IgD-negative memory B cell (primary cell): ENCODE data around the gene CCDC74B. TPM values are rescaled to one million over a fixed set of nuclear protein-coding genes. Genes with fewer than 3 reads are reported as not detected.
A peak's percentile ranks its signal among the peaks of the same experiment; 100 is the strongest.
"Not testable (repeated sequence)": the region's sequence is repeated elsewhere in the genome, so short reads cannot be mapped to it uniquely, and the experiment has no call there.

Experiments used
- H3K27ac Mint-ChIP-seq, 3 donors: one replicate each; pipeline ENCODE4 v1.8.0; 2020 to 2022; ENCODE audit warnings: mild to moderate bottlenecking in 3 of 3, mixed read lengths in 3 of 3, moderate library complexity in 1 of 3
- H3K27me3 Mint-ChIP-seq: one replicate; pipeline ENCODE4 v1.8.0; 2021; ENCODE audit warnings: mixed read lengths
- H3K36me3 Mint-ChIP-seq: one replicate; pipeline ENCODE4 v1.8.0; 2020; ENCODE audit warnings: mild to moderate bottlenecking, mixed read lengths
- H3K4me1 Mint-ChIP-seq, 3 donors: one replicate each; pipeline ENCODE4 v1.8.0; 2020 to 2022; ENCODE audit warnings: mixed read lengths in 3 of 3, mild to moderate bottlenecking in 1 of 3
- H3K4me3 Mint-ChIP-seq, 4 donors: one replicate each; pipeline ENCODE4 v1.8.0; 2020 to 2022; ENCODE audit warnings: mild to moderate bottlenecking in 4 of 4, mixed read lengths in 4 of 4, moderate library complexity in 3 of 4
- H3K9me3 Mint-ChIP-seq, 3 donors: one replicate each; pipeline ENCODE4 v1.8.0; 2020 to 2021; ENCODE audit warnings: mixed read lengths in 3 of 3, mild to moderate bottlenecking in 1 of 3
- polyA plus RNA-seq: library from polyadenylated mRNA; unstranded; fragments of 300-500 nt; fragmentation: Illumina TruSeq; gene quantifications from one replicate; pipeline ENCODE4 v1.2.3, GENCODE V29; 2021

The CCDC74B gene
- polyA plus RNA-seq, 1 donor from 2014 or later = not detected

DNA sequence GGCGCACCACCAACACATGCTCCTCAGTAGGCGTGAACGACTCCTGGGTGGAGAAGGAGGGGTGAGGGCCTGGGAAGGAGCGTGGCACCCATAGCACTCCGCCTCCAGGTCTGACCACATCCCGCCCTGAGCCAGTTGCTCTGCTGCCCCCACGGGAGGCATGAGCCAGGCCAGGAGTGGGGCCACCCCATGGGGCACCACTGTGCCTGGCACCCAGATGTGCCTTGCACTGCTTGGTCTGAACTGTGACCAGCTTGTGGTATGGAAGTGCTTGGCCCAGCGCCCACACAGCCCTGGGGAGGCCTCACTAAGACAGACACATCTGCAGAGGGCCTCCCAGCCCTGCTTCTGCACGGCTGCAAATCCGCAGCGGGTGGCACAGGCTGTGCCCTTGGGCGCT, 12.4 kb upstream of the CCDC74B start:
- Mint-ChIP-seq H3K27ac (peak overlapping the region; percentile 95 to 98 (median 98)), H3K4me3 (peak overlapping the region in 2 of 4 donors; percentile 62 to 86), H3K4me1 (peaks cover 15 to 19% (median 16%) of the 10 kb centered on the region in 3 donors)
- not testable (repeated sequence) for H3K36me3 Mint-ChIP-seq, H3K27me3 Mint-ChIP-seq, H3K9me3 Mint-ChIP-seq

DNA sequence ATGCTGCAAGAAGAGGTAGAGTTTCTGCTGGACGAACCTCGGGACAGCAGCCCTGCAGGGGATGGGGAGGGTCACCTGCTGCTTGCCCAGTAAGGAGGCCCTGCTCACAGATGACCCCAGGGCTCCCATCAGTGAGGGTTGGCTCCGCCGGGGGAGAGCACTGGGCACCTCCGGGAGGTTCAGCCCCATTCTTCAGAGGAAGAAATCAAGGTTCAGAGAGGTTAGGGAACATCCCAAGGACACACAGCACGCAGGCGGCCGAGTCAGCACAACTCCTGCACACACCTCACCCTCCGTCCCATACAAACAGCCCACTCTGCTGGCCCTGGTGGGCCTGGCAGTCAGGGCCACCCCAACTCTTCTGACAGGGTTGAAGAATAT, 11.7 kb upstream of the CCDC74B start:
- peak overlapping the region; percentile 69 to 98 (median 76) for H3K27ac Mint-ChIP-seq
- H3K4me3 Mint-ChIP-seq = peak overlapping the region in 1 of 4 donors; percentile 55
- no peaks in the 10 kb centered on the region for H3K27me3 Mint-ChIP-seq
- H3K9me3 Mint-ChIP-seq = no peaks in the 10 kb centered on the region
- no peaks in the 10 kb centered on the region for H3K36me3 Mint-ChIP-seq
- peaks cover 15 to 19% (median 16%) of the 10 kb centered on the region in 3 donors for H3K4me1 Mint-ChIP-seq

DNA sequence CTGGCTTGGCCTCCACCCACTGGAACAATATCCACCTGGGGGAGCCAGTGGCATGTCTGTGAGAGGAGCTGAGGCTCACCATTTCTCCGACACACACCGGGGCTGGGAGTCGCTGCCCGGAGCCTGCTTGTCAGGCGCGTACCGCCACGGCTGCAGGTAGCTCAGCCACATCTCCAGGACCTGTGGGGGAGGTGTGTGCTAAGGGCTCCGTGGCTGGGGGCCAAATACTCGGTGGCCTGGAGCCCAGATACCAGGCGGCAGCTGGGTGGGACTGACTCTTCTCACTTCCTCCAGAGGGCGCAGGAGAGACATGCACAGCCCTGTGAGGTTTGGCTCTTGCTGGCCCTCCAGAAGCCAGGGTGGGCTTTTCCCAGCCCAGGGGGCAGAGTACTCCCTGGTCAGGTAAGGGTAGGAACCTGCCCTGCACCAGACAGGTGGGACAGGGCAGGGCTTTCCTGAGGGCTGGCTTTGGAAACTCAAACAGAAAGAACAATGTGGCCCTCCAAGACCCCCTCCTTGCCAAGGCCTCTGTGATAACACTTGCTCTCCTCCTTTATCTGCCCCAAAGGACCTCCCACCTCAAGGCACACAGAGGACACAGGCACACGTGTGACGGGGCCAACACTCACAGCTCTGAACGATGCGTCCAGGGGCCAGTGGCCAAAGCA, 11.2 kb upstream of the CCDC74B start:
- not testable (repeated sequence) for H3K27me3 Mint-ChIP-seq, H3K9me3 Mint-ChIP-seq, H3K36me3 Mint-ChIP-seq
- H3K4me1 Mint-ChIP-seq = peaks cover 15 to 19% (median 16%) of the 10 kb centered on the region in 3 donors
- peak overlapping the region in 1 of 4 donors; percentile 55 for H3K4me3 Mint-ChIP-seq
- H3K27ac Mint-ChIP-seq = peak overlapping the region; percentile 27 to 98 (median 78)

DNA sequence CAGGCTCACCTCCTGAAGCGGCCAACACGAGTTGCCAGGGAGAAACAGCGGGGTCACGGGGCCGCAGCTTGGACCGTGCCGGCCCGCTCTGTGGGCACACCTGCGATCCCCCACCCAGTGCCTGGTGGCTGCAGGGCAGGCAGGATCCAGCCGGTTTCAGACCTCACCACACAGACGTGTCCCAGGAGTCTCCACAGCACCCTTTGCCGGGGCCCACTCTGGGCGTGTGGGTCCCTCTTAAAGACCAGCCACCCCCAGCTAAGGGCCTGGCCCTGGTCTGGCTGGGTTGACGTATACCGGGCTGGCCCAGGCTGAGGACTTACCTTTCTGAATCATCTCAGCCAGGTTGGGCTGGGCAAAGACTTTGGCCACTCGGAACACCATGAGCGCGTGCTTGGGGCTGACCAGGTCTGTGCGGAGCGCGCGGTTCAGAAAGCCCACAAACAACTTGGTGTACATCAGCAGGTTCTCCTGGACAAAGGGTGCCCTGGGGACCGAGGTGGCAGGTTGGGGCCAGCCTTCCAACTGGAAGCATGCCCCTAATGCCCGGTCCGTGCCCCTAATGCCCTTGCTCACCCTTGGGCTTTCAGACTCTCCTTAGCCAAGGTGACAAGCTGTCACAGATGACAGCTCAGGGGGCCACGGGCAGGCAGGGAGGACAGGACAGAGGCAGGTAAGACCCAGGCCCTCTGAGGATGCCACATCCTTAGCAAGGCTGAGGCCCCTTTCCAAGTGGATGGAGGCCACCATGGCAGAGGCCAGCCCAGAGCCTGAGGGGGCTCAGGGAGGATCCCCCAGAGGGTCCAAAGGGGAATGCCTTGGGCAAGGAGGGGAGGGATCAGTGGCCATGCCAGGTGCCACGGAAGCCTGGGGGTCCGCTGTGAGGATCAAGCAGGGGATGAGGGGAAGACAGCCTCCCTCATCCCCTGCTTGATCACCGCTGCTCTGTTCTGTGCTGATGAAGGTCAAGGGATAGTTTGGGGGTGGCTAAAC, 10.2 kb upstream of the CCDC74B start:
- Mint-ChIP-seq H3K27me3 (no peaks in the 10 kb centered on the region), H3K36me3 (no peaks in the 10 kb centered on the region), H3K9me3 (no peaks in the 10 kb centered on the region), H3K27ac (peak overlapping the region; percentile 27 to 78 (median 48)), H3K4me3 (no peak overlapping the region), H3K4me1 (peaks cover 15 to 19% (median 16%) of the 10 kb centered on the region in 3 donors)

DNA sequence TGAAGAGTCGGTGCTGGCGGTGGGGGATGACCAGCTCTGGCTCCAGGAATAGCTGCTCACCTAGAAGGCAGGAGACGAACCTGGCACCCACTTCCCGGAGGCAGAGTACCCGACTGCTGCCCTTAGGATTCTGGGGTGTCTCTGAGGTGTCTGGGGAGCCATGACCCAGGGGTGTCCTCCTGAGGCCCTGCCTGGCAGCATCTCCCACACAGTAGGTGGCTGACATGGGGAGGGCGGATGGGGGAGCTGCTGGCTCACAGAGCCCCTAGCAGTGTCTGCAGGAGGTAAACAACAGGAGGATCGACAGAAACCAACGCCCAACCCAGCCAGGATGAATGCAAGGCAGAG, 9.5 kb upstream of the CCDC74B start:
- not testable (repeated sequence) for H3K27ac Mint-ChIP-seq, H3K9me3 Mint-ChIP-seq, H3K27me3 Mint-ChIP-seq, H3K4me3 Mint-ChIP-seq, H3K36me3 Mint-ChIP-seq
- peaks cover 15 to 19% (median 15%) of the 10 kb centered on the region in 3 donors for H3K4me1 Mint-ChIP-seq

DNA sequence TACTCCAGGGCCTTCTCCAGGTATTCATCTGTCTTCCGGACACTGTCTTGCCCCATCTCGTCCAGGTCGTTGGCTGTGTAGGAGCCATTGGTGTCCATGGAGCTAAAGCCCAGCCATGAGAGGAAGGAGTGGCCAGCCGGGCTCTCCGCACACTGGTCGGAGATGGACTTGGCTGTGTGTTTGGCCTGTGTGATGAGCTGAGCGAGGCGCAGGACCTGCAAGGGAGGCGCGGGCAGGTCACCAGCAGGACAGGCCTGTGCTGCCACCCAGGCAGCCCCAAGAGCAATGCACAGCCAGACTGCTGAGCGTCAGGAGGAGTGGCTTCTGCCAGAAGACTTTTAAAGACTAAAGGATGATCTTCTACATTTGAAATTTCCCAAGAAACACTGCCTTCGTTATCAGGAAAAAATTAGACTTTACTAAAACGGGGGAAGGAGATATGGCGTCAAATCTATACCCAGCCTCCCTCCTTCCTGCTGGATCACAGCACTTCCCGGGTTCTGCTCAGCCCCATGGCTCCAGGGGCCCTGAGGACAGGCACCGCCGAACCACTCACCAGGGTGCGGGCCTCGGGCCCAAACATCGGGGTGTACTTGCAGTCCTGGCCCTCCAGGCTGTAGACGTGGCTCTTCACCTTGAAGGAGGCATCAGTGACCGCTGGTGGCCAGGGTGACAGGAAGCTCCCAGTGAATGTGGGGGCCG, 9.0 kb upstream of the CCDC74B start:
- H3K4me1 Mint-ChIP-seq = peaks cover 15 to 19% (median 15%) of the 10 kb centered on the region in 3 donors
- not testable (repeated sequence) for H3K9me3 Mint-ChIP-seq, H3K4me3 Mint-ChIP-seq, H3K36me3 Mint-ChIP-seq, H3K27ac Mint-ChIP-seq, H3K27me3 Mint-ChIP-seq

DNA sequence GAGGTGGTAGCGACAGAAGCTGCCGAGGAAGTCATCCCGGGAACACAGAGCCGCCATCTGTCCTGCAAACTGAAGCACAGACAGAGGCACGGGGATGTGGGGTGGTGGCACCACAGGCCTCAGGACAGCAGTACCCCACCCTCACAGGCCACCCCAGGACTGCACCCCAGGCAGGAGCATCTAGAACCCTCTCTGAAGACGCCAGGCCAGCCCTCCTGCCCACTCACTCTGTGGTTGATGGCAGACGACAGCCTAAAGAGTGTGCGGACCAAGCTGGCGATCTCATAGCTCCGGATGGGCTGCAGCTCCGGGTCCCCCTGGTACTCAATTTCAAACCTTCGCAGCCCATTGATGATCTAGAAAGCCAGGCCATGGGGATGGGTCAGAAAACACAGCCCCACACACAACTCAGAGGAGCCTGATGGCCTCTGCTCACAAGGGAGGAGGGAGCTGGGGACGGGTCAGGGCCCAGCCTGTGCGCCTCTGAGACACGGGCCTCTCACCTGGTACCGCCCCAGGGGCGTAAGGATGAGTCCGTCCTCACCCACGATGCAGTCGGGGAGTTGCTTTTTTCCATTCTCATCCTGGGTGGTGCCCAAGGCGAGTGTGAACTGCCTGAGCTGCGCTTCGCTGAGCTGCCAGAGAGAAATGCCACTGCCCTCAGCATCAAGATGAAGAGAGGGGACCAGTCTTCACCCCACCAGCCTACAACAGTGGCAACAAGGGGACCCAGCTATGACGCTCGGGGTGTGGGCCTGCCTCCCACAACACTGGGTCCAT, 8.1 kb upstream of the CCDC74B start:
- peaks cover 7 to 15% (median 9%) of the 10 kb centered on the region in 3 donors for H3K4me1 Mint-ChIP-seq
- no peak overlapping the region for H3K27ac Mint-ChIP-seq
- H3K27me3 Mint-ChIP-seq = no peaks in the 10 kb centered on the region
- no peaks in the 10 kb centered on the region for H3K9me3 Mint-ChIP-seq
- no peaks in the 10 kb centered on the region for H3K36me3 Mint-ChIP-seq
- no peak overlapping the region for H3K4me3 Mint-ChIP-seq

DNA sequence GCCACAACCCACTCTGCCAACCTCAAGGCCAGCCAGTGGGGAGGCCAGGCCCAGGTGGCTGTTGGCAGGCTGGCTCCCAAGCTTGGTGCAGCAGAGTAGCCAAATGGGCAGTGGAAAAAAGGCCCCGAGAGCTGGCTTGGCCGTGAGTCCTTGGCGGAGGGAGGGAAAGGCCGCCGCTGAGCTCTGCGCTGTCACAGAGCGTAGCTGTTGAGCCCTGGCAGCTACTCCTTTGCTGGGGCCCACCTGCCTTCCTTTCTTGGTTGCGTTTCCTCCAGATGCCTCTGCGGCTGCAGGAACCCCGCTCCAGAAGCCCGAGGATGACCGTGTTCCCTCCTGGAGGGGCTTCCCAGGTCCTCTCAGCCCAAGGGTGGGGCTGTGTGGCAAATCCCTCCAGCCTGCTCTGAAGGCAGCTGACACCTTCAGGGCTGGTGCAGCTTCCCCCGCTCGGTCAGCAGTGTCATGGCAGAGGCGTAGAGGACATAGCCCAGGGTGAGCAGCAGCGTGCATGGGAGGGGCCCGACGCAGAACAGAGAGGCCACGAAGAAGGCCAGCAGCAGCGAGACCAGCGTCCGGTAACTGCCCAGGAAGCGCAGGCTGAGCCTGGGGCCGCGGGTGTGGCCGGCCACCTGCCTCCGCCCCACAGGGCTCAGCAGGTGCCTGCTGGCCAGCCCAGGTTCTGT, 7.4 kb upstream of the CCDC74B start:
- H3K27me3 Mint-ChIP-seq, H3K4me1 Mint-ChIP-seq, H3K27ac Mint-ChIP-seq, H3K36me3 Mint-ChIP-seq, H3K4me3 Mint-ChIP-seq, H3K9me3 Mint-ChIP-seq: not testable (repeated sequence)

DNA sequence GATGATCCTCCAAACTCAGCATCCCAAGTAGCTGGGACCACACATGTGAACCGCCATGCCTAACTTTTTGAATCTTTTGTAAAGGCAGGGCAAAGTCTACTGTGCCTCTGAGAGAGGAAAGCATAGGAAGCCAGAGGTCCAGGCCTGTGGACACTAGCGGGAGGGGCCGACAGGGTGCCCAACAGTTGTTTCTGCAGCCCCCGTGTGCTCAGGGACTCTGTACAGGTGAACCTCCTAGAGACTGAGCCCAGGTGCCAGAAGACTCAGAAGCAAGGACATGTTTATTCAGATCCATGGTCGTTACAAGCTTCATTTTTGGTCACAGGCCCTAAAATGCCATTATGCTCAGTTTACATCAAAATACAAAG, 6.2 kb upstream of the CCDC74B start:
- not testable (repeated sequence) for H3K27ac Mint-ChIP-seq, H3K36me3 Mint-ChIP-seq, H3K4me1 Mint-ChIP-seq, H3K4me3 Mint-ChIP-seq, H3K27me3 Mint-ChIP-seq, H3K9me3 Mint-ChIP-seq

DNA sequence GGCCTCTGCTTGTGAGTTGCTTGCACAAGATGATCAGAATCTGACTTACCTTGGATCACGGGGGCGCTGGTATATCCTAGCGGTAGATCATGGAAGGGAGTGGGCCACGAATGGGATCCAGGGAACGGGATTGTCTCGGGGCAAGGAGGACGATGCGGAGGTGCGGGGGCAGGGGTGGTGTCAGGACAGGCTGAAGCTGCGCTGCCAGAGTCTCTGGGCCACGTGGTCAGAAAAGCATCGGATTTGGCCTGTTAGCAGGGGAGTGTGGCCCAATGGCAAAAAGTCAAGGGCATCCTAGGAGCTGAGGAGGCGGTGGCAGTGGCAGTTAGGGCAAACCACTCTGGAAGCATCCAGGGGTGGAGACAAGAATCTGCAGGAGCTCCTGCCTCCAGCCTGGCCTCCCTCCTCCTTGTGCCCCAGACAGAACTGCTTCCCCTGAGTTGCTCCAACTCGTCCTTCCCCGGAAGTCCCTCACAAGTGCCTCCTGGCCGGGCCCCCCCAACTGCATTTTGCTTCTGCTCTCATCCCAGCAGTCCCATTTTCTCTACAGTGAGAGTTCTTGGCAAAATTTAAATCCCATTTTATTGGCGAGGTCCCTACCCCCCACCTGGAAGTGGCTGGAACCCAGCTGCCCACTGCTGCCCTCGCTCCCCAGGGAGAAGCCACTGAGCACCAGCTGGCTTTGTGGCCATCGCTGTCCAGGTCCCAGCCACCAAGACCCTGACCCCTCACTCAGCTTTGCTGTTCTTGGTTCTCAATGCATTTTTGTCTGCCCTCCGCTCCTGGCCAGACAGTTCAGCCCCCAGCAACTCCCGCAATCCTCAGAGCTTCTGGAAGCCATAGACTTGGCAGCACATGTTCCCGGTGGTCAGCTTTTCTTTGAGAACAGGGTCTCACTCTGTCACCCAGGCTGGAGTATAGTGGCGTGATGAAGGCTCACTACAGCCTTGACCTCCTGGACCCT, 5.6 kb upstream of the CCDC74B start:
- H3K27me3 Mint-ChIP-seq = no peaks in the 10 kb centered on the region
- H3K4me1 Mint-ChIP-seq = peaks cover 0 to 3% (median 0%) of the 10 kb centered on the region in 3 donors
- no peaks in the 10 kb centered on the region for H3K9me3 Mint-ChIP-seq
- H3K27ac Mint-ChIP-seq = no peak overlapping the region
- H3K36me3 Mint-ChIP-seq = no peaks in the 10 kb centered on the region
- peak overlapping the region in 1 of 4 donors; percentile 60 for H3K4me3 Mint-ChIP-seq

DNA sequence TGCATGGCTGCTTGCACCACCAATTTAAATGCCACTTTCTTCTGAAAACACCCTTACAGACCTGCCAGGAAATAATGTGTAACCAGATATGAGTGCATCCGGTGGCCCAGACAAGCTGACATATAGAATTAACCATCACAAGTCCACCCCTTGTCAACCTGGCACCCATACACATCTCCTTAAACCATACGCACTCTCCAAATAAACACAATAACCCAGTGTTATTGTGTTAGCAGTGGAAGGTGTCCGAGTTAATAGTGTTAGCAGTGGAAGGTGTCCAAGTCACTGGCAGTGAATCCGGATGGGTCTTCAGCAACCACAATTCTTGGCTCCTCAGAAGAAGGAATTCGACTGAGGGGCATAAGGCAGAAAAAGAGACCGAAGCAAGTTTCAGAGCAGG, 3.6 kb upstream of the CCDC74B start:
- peak overlapping the region in 1 of 3 donors; percentile 16 for H3K27ac Mint-ChIP-seq
- H3K27me3 Mint-ChIP-seq = not testable (repeated sequence)

DNA sequence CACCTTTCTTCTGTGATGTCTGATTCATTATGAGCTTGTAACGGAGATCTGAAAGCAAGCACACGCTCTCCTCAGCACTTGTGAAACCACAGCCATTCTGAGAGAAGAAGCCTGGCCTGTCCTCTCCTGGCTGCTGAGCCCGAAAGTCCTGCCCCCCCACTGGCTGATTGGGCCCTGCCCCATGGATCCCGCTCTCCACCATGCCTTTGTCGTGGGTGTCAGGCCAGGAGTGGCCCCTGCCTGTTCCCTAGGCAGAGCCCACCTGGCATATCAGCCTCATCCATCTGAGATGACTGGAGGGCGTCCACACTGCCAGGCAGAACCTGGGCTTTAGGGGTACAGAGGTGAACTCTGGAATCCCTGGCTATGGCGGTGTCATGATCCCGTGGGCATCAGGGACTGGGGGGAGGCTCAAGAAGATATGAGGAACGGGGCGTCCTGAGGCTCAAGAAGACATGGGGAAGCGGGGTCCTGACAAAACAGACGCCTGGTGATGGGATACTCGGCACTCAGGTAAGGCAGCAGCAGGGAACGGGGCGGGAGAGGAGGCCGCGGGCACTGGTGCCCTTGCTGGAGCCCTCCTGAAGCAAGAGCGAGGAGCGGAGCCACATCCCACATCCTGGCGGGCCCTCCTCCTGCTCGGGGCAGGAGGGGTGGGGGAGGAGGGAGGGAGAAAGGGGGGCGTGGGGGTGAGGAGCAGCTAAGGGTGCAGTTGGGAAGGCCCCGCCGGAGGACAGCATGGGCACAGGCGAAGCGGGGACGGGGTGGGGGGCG, 1.5 kb downstream of the CCDC74B start:
- peak overlapping the region; percentile 46 to 91 (median 80) for H3K4me3 Mint-ChIP-seq
- H3K27me3 Mint-ChIP-seq = peaks cover 10% of the 10 kb centered on the region
- not testable (repeated sequence) for H3K36me3 Mint-ChIP-seq, H3K9me3 Mint-ChIP-seq, H3K4me1 Mint-ChIP-seq
- H3K27ac Mint-ChIP-seq = peak overlapping the region in 1 of 3 donors; percentile 45

More for the DNA sequence above, 3.6 kb upstream of the CCDC74B start:
- not testable (repeated sequence) for H3K9me3 Mint-ChIP-seq, H3K36me3 Mint-ChIP-seq, H3K4me1 Mint-ChIP-seq, H3K4me3 Mint-ChIP-seq
